Stimulated activated naive CD4-positive, alpha-beta T cell treated with Interleukin-2 at 50 U/mL for 16 hours (primary cell): Measurements from ENCODE around the gene IL21R.
"Not testable (repeated sequence)": the region's sequence is repeated elsewhere in the genome, so short reads cannot be mapped to it uniquely, and the experiment has no call there.

ENCODE experiments used
- DNase-seq: peaks from one replicate; lab custom pipeline; 2025; lab: John Stamatoyannopoulos, UW

Gene IL21R

GRCh38 chr16:27427538-27427937, 25.6 kb downstream of the IL21R start:
- DNase-seq = no peak

- no peak for DNase-seq
Measured at GRCh38 chr16:27428026-27428785, 26.2 kb downstream of the IL21R start.

- no peak for DNase-seq
Measured at GRCh38 chr16:27429330-27429871, 27.4 kb downstream of the IL21R start.

- DNase-seq = no peak
Measured at GRCh38 chr16:27429981-27430441, 28.0 kb downstream of the IL21R start.

- DNase-seq = no peak
Measured at GRCh38 chr16:27430512-27430911, 28.5 kb downstream of the IL21R start.

- DNase-seq = no peak
Measured at GRCh38 chr16:27430923-27431484, 29.0 kb downstream of the IL21R start.

- DNase-seq = no peak
Measured at GRCh38 chr16:27431773-27432532, 30.0 kb downstream of the IL21R start.

- no peak for DNase-seq
Measured at GRCh38 chr16:27432558-27432957, 30.6 kb downstream of the IL21R start.

GRCh38 chr16:27433191-27433590, 31.2 kb downstream of the IL21R start:
- not testable (repeated sequence) for DNase-seq

GRCh38 chr16:27433636-27434035, 31.7 kb downstream of the IL21R start:
- no peak for DNase-seq

GRCh38 chr16:27434141-27435051, 32.4 kb downstream of the IL21R start:
- DNase-seq = no peak

GRCh38 chr16:27435146-27435545, 33.2 kb downstream of the IL21R start:
- DNase-seq = not testable (repeated sequence)

- DNase-seq = no peak
Measured at GRCh38 chr16:27436065-27436464, 34.1 kb downstream of the IL21R start.

- no peak for DNase-seq
Measured at GRCh38 chr16:27436921-27437650, 35.1 kb downstream of the IL21R start.

- no peak for DNase-seq
Measured at GRCh38 chr16:27437946-27438345, 36.0 kb downstream of the IL21R start.

GRCh38 chr16:27439271-27440018, 37.5 kb downstream of the IL21R start:
- no peak for DNase-seq

- DNase-seq = no peak
Measured at GRCh38 chr16:27441276-27441675, 39.3 kb downstream of the IL21R start.

- no peak for DNase-seq
Measured at GRCh38 chr16:27441998-27442397, 40.0 kb downstream of the IL21R start.

GRCh38 chr16:27444015-27444414, 42.0 kb downstream of the IL21R start:
- no peak for DNase-seq

- DNase-seq = no peak
Measured at GRCh38 chr16:27444470-27444869, 42.5 kb downstream of the IL21R start.
